GM21576 (cell line): ENCODE results near the gene TAOK2.
A peak's percentile ranks its signal among the peaks of the same experiment; 100 is the strongest.
"Not testable (repeated sequence)": the region's sequence is repeated elsewhere in the genome, so short reads cannot be mapped to it uniquely, and the experiment has no call there.

Experiments used
- ATAC-seq: cut with Tn5 transposase; IDR thresholded peaks from one replicate; pipeline ENCODE4 v1.9.1; 2021; ENCODE audit warnings: mild to moderate bottlenecking, moderate library complexity; ENCODE audit not compliant: unreplicated experiment

TAOK2 gene

GRCh38 chr16:29973384-29974246, at the start of gene TAOK2:
Gene TAOK2, plus strand, starts transcription at chr16:29973868. Its CDS starts 3,905 bp downstream, at chr16:29977773.
- peak; percentile 88 for ATAC-seq

- no peak for ATAC-seq
These were observed 48.4 kb upstream of the TAOK2 start for GRCh38 chr16:29925105-29925756.

- peak; percentile 77 for ATAC-seq
These were observed 47.6 kb upstream of the TAOK2 start, which contains the start of gene KCTD13 for GRCh38 chr16:29925781-29926710. Gene KCTD13, minus strand, starts transcription at chr16:29926226. Its CDS starts 193 bp downstream, at chr16:29926033.

- ATAC-seq: no peak
These were observed 47.0 kb upstream of the TAOK2 start for GRCh38 chr16:29926711-29927052.

- ATAC-seq: no peak
These were observed 46.4 kb upstream of the TAOK2 start for GRCh38 chr16:29927070-29927905.

- not testable (repeated sequence) for ATAC-seq
These were observed 41.9 kb upstream of the TAOK2 start for GRCh38 chr16:29931750-29932149.

GRCh38 chr16:29940656-29941055, 33.0 kb upstream of the TAOK2 start:
- ATAC-seq: no peak

- no peak for ATAC-seq
These were observed 29.5 kb upstream of the TAOK2 start for GRCh38 chr16:29943846-29944799.

- ATAC-seq: no peak
These were observed 25.8 kb upstream of the TAOK2 start for GRCh38 chr16:29947897-29948296.

- no peak for ATAC-seq
These were observed 22.7 kb upstream of the TAOK2 start for GRCh38 chr16:29950806-29951461.

- ATAC-seq: no peak
These were observed 21.9 kb upstream of the TAOK2 start for GRCh38 chr16:29951625-29952365.

- ATAC-seq: no peak
These were observed 14.9 kb upstream of the TAOK2 start for GRCh38 chr16:29958756-29959155.

GRCh38 chr16:29959293-29959692, 14.4 kb upstream of the TAOK2 start:
- ATAC-seq: no peak

GRCh38 chr16:29959821-29960220, 13.8 kb upstream of the TAOK2 start:
- not testable (repeated sequence) for ATAC-seq

GRCh38 chr16:29961127-29961478, 12.6 kb upstream of the TAOK2 start:
- no peak for ATAC-seq

GRCh38 chr16:29961479-29962343, 12.0 kb upstream of the TAOK2 start, which contains the start of gene TMEM219:
Gene TMEM219, plus strand, starts transcription at chr16:29962079. Its CDS starts 1,065 bp downstream, at chr16:29963144.
- ATAC-seq: peak; percentile 81
